SJCRH30 (cell line): ENCODE measurements around the gene ANKFN1. TPM values are rescaled to one million over a fixed set of nuclear protein-coding genes. Genes with fewer than 3 reads are reported as not detected.

Source experiments
- DNase-seq, 2 experiments: peaks; one replicate each; pipeline ENCODE4 v3.0.0-alpha.2; 2015 to 2020
- H3K27ac ChIP-seq: fragments of 250-450 bp; sonication (Bioruptor Pico); 2 replicates; pipeline ENCODE4 v1.5.1; 2020; ENCODE audit warnings: mild to moderate bottlenecking, moderate library complexity
- H3K27me3 ChIP-seq: fragments of 250-450 bp; sonication (Bioruptor Pico); 2 replicates; pipeline ENCODE4 v1.5.1; 2020; ENCODE audit warnings: mild to moderate bottlenecking, moderate library complexity
- H3K36me3 ChIP-seq: fragments of 250-450 bp; sonication (Bioruptor Pico); 2 replicates; pipeline ENCODE4 v1.5.1; 2020; ENCODE audit warnings: mild to moderate bottlenecking, moderate library complexity
- H3K4me1 ChIP-seq: fragments of 250-450 bp; sonication (Bioruptor Pico); 2 replicates; pipeline ENCODE4 v1.5.1; 2020; ENCODE audit warnings: mild to moderate bottlenecking, moderate library complexity
- H3K4me3 ChIP-seq: fragments of 250-450 bp; sonication (Bioruptor Pico); 2 replicates; pipeline ENCODE4 v1.5.1; 2020; ENCODE audit warnings: mild to moderate bottlenecking, moderate library complexity
- H3K9me3 ChIP-seq: fragments of 250-450 bp; sonication (Bioruptor Pico); replicated peaks from 2 replicates; pipeline ENCODE4 v1.5.1; 2020; ENCODE audit warnings: mild to moderate bottlenecking, moderate library complexity
- total RNA-seq: library from RNA; depleted of rRNA; stranded (reverse); fragments of >200 nt; shearing (Covaris generic); gene quantifications from 2 replicates; pipeline ENCODE4 v1.2.3, GENCODE V29; 2014

Gene ANKFN1
- total RNA-seq, 1 experiment from 2014 or later: 1.0 TPM

DNA sequence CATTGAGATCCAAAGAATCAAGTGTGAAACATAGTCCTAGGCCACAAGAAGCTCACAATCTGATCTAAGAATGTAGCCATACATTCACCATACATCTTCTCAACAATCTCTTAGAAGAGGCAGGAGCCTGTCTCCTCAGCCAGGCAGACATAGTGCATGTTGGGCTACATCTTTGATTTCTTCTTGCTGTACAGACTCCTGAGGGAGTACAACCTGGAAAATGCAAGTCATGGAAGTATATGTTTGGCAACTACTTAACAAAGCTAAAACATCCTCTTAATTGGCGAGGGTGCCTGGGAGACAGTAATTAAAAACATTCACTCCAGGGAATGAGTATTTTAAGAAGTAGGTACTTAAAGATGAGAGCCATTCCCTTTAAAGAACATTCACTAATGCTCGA lies 361.0 kb downstream of the ANKFN1 start:
- H3K27me3 ChIP-seq: no peaks in the 10 kb centered on the region
- no peaks in the 10 kb centered on the region for H3K4me1 ChIP-seq
- H3K4me3 ChIP-seq: no peak overlapping the region
- DNase-seq: no peak
- H3K27ac ChIP-seq: no peak overlapping the region
- no peaks in the 10 kb centered on the region for H3K9me3 ChIP-seq
- H3K36me3 ChIP-seq: no peaks in the 10 kb centered on the region

DNA sequence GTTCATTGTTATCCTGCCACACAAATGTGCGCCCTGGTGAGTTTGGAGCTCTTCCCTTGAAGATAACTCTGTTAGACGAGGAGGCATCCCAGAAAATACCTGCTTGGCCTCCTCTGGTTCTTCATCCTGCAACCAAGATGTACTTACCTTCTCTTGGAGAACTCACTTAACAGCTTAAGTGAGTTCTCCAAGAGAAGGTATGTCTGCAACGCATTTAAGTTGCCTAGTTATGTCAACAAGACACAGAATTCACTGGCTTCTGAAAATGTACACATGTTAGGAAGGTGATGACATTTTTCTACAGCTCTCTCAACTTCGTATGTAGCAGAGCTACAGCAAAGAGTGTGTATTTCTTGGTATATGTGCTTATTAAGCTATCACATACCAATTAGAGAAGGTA lies 361.6 kb downstream of the ANKFN1 start:
- Histone ChIP-seq H3K27ac (no peak overlapping the region), H3K4me1 (no peaks in the 10 kb centered on the region), H3K9me3 (no peaks in the 10 kb centered on the region), H3K36me3 (no peaks in the 10 kb centered on the region), H3K4me3 (no peak overlapping the region), H3K27me3 (no peaks in the 10 kb centered on the region)
- no peak for DNase-seq

DNA sequence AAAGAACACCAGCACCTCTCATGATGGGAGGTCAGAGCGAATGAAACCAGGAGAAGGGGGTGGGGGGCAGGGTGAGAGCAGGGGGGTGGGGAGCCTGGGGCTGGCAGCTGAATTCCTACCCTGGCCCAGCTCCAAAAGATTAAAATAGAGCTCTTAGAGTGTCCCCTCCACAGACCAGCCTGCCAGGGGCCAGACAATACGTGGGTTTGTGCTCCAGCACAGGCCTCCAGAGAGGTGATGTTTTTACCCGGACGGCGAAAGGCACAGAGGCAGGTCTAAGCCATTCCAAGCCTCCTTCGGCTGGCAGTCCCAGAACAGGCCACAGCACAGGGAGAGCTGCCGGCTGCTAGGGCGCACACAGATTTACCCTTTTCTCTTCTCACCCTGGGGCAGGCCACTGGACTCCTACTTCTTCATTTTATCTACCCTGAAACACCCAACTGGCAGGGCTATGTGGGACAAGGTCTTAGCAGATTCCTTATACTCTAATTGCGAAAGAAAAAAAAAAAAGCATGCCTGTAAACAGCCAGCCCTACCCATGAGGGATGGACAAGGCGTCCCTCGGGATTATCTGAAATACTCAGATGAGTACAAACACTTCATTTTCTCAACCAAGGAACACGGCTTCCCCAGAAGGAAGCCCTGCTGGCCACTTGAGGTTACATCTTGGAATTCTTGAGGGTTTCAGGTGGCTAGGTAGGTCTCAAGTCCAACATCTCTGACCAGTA lies 368.3 kb downstream of the ANKFN1 start:
- Histone ChIP-seq H3K4me1 (0 out of 2 replicates have a peak, but pooled peaks cover 9% of the 10 kb centered on the region), H3K27me3 (no peaks in the 10 kb centered on the region)
- DNase-seq: peak; percentile 71 to 82

DNA sequence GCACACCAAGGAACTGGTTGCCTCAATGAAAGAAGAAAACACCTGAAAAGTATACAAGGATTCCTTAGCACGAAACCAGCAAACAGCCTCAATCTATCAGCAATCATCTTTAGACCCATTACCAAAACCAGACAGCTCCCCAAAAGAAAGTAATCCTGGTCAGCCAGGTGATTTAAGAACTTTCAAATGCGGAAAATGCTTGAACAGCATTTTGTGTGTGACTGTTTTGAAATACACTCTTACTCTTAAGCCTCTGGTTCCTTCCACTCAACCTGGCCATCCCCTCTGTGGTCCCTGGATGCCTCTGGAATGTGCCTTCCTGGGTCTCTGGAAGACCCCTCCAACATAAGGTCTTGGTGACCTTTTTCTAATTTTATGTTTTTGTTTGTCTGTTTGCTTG lies 369.8 kb downstream of the ANKFN1 start:
- H3K36me3 ChIP-seq: no peaks in the 10 kb centered on the region
- no peak for DNase-seq
- H3K27me3 ChIP-seq: no peaks in the 10 kb centered on the region
- no peaks in the 10 kb centered on the region for H3K9me3 ChIP-seq
- H3K4me3 ChIP-seq: no peak overlapping the region
- H3K4me1 ChIP-seq: 0 out of 2 replicates have a peak, but pooled peaks cover 9% of the 10 kb centered on the region
- no peak overlapping the region for H3K27ac ChIP-seq

More for the DNA sequence above, 368.3 kb downstream of the ANKFN1 start:
- Histone ChIP-seq H3K4me3 (0 out of 2 replicates have a peak overlapping the region, but pooled peaks have one; percentile 12), H3K36me3 (no peaks in the 10 kb centered on the region), H3K9me3 (no peaks in the 10 kb centered on the region), H3K27ac (no peak overlapping the region)

DNA sequence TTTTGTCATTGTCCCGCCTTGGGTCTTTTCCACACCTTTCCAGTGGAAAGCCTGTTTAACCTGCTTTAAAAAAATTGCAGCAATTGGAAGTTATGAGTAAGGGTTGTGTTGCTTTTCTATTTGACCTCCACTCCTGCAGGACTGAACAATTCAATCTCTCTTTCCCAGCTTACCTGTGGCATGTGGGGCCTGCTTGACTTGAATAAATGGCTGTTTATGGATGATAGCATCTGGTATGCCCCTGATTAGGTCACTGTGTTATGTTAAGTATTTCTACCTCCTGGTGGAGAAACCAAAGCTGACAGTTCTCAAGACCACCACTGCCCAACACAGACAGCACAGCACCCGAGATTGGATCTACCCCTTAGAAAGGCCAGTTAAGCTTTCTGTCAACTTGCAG lies 375.4 kb downstream of the ANKFN1 start:
- no peaks in the 10 kb centered on the region for H3K36me3 ChIP-seq
- H3K27me3 ChIP-seq: no peaks in the 10 kb centered on the region
- DNase-seq: no peak
- no peak overlapping the region for H3K27ac ChIP-seq
- no peaks in the 10 kb centered on the region for H3K4me1 ChIP-seq
- H3K9me3 ChIP-seq: no peaks in the 10 kb centered on the region
- H3K4me3 ChIP-seq: no peak overlapping the region

- Histone ChIP-seq H3K27ac (no peak overlapping the region), H3K4me3 (no peak overlapping the region), H3K4me1 (no peaks in the 10 kb centered on the region), H3K36me3 (no peaks in the 10 kb centered on the region), H3K27me3 (no peaks in the 10 kb centered on the region), H3K9me3 (no peaks in the 10 kb centered on the region)
- DNase-seq: no peak
Observed at GRCh38 chr17:56532926-56533325, 379.7 kb downstream of the ANKFN1 start.

DNA sequence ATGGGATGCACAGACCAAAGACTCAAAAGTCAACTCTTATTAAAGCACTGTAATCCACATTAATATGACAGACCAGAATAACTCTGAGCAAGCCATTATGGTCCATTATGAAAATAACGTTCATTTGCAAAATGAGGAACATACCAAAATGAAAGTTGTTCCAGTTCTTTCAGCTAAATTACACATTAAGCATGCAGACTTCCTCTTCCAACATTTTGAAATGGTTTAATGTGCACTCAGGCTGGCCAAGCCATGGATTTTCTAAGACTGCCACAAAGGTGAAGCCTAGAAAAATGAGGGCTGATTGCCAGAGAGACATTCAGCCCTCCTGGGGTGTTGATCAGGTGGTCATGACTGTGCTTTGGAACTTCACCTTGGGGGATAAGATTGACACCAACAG lies 383.5 kb downstream of the ANKFN1 start:
- Histone ChIP-seq H3K4me1 (no peaks in the 10 kb centered on the region), H3K27ac (no peak overlapping the region), H3K27me3 (no peaks in the 10 kb centered on the region), H3K9me3 (no peaks in the 10 kb centered on the region), H3K4me3 (no peak overlapping the region), H3K36me3 (no peaks in the 10 kb centered on the region)
- DNase-seq: no peak

GRCh38 chr17:56540836-56541235 lies 387.6 kb downstream of the ANKFN1 start:
- H3K27me3 ChIP-seq: no peaks in the 10 kb centered on the region
- no peak for DNase-seq
- H3K27ac ChIP-seq: no peak overlapping the region
- H3K4me3 ChIP-seq: no peak overlapping the region
- no peaks in the 10 kb centered on the region for H3K4me1 ChIP-seq
- H3K9me3 ChIP-seq: no peaks in the 10 kb centered on the region
- no peaks in the 10 kb centered on the region for H3K36me3 ChIP-seq

- DNase-seq: no peak
Observed at GRCh38 chr17:56543280-56543679, 390.0 kb downstream of the ANKFN1 start.

DNA sequence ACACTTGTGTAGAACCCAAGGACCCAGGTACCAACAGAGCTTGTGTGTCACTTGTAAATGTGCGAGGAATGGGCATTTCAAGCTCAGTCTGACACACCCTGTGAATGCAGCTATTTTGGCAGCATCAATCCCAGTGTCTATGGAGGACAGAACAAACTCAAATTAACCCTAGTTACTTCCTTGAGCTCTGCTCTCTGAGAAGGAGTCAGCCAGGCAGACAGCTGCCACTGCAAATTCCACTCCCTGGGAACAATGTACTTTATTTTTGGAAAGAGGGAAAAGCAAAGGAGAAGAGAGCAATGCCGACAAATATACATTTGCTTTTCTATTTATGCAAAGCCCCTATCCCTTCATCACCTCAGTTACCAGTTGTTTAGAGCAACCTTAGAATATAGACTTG lies 391.8 kb downstream of the ANKFN1 start:
- Histone ChIP-seq H3K9me3 (no peaks in the 10 kb centered on the region), H3K4me3 (no peak overlapping the region), H3K4me1 (peaks cover 6% of the 10 kb centered on the region), H3K36me3 (no peaks in the 10 kb centered on the region), H3K27me3 (no peaks in the 10 kb centered on the region), H3K27ac (no peak overlapping the region)
- no peak for DNase-seq

More at GRCh38 chr17:56543280-56543679, 390.0 kb downstream of the ANKFN1 start:
- Histone ChIP-seq H3K4me3 (no peak overlapping the region), H3K27ac (no peak overlapping the region), H3K36me3 (no peaks in the 10 kb centered on the region), H3K27me3 (no peaks in the 10 kb centered on the region), H3K9me3 (no peaks in the 10 kb centered on the region), H3K4me1 (no peaks in the 10 kb centered on the region)

DNA sequence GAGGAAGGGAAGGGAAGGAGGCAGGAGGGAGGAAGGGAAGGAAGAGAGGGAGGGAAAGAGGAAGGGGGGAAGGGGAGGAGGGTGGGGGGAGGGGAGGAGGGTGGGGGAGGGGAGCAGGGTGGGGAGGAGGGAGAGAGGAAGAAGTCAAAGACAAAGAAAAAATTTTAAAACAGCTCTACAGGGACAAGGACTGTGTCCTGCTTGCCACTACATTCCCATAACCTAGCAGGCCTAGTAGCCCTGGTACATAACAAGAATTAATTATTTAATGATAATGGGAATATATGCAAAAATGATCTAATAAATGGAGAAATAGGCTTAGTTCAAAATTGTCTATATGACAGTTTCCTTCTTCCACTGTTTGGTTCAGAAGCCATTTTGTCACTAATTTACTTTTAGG lies 392.7 kb downstream of the ANKFN1 start:
- Histone ChIP-seq H3K27ac (no peak overlapping the region), H3K4me1 (peaks cover 6% of the 10 kb centered on the region)
- no peak for DNase-seq

GRCh38 chr17:56548661-56549060 lies 395.4 kb downstream of the ANKFN1 start:
- Histone ChIP-seq H3K27me3 (no peaks in the 10 kb centered on the region), H3K27ac (no peak overlapping the region), H3K4me3 (no peak overlapping the region), H3K9me3 (no peaks in the 10 kb centered on the region), H3K36me3 (no peaks in the 10 kb centered on the region), H3K4me1 (peaks cover 6% of the 10 kb centered on the region)
- DNase-seq: no peak

More for the DNA sequence above, 392.7 kb downstream of the ANKFN1 start:
- no peaks in the 10 kb centered on the region for H3K9me3 ChIP-seq
- no peak overlapping the region for H3K4me3 ChIP-seq
- H3K27me3 ChIP-seq: no peaks in the 10 kb centered on the region
- no peaks in the 10 kb centered on the region for H3K36me3 ChIP-seq

DNA sequence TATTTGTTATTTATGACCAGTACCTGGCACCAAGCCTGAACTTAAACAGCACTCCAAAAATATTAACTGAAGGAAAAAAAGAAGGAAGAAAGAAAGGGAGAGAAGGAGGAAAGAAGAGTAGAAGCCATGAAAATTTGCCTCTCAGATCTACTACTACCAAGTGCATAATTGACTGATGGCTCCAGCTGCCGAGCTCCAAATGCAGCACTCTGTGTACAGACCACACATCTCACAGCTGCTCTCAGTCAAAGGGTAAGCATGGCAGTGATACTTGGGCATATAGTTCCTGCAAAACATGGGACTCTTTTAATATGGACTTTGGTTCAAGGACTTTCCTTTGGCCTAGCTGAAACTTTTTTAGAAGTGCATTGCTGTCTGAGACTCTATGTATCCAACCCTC lies 396.2 kb downstream of the ANKFN1 start:
- Histone ChIP-seq H3K36me3 (no peaks in the 10 kb centered on the region), H3K9me3 (no peaks in the 10 kb centered on the region), H3K4me3 (no peak overlapping the region), H3K4me1 (peaks cover 6% of the 10 kb centered on the region), H3K27me3 (no peaks in the 10 kb centered on the region), H3K27ac (peak overlapping the region; percentile 22)
- DNase-seq: peak; percentile 83 to 88

DNA sequence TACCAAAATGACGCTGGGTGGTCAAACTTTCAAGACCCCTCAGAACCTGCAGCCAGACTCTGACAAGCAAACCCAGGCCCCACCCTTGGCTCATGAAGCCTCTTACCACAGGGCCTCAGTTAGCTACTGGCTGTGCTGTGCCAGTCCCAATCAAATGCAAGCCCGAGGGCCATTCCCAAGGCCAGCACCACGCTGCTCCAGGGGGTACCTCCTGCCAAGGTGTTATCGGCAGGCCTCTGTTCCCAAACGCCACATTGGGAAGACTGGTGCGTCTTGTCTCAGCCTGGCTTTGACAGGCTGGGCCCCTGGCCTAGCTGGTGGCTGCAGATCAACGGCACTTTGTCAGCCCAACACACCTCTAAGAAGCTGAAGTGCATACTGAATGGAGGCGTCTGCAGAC lies 404.4 kb downstream of the ANKFN1 start:
- Histone ChIP-seq H3K9me3 (no peaks in the 10 kb centered on the region), H3K4me3 (no peak overlapping the region), H3K36me3 (no peaks in the 10 kb centered on the region), H3K27ac (no peak overlapping the region), H3K4me1 (no peaks in the 10 kb centered on the region), H3K27me3 (no peaks in the 10 kb centered on the region)
- no peak for DNase-seq

- no peak overlapping the region for H3K27ac ChIP-seq
- no peaks in the 10 kb centered on the region for H3K4me1 ChIP-seq
- no peaks in the 10 kb centered on the region for H3K27me3 ChIP-seq
- DNase-seq: no peak
- H3K36me3 ChIP-seq: no peaks in the 10 kb centered on the region
- H3K4me3 ChIP-seq: no peak overlapping the region
- no peaks in the 10 kb centered on the region for H3K9me3 ChIP-seq
Observed at GRCh38 chr17:56558088-56558487, 404.8 kb downstream of the ANKFN1 start.
